22Rv1 (cell line): ENCODE measurements around the gene IQCH.
"Not testable (repeated sequence)": the region's sequence is repeated elsewhere in the genome, so short reads cannot be mapped to it uniquely, and the experiment has no call there.

Experiments used
- H3K27ac ChIP-seq: fragments of 450-650 bp; 2 replicates; pipeline ENCODE4 v1.5.1; 2017
- CTCF ChIP-seq: fragments of 450-650 bp; IDR thresholded peaks from 2 replicates; pipeline ENCODE4 v1.5.1; 2017; ENCODE audit warnings: mild to moderate bottlenecking
- ZFX ChIP-seq: fragments of 450-650 bp; IDR thresholded peaks from 2 replicates; pipeline ENCODE4 v1.6.1; 2017; ENCODE audit warnings: antibody characterized with exemption, borderline replicate concordance

IQCH gene

GRCh38 chr15:67244971-67245478, 9.6 kb upstream of the IQCH start:
- TF ChIP-seq CTCF, result no peak
- TF ChIP-seq ZFX, result no peak
- no peak overlapping the region for H3K27ac ChIP-seq

GRCh38 chr15:67246606-67247005, 8.0 kb upstream of the IQCH start:
- H3K27ac ChIP-seq, result not testable (repeated sequence)

GRCh38 chr15:67248011-67248505, 6.5 kb upstream of the IQCH start:
- H3K27ac ChIP-seq, result no peak overlapping the region

GRCh38 chr15:67249830-67250229, 4.8 kb upstream of the IQCH start:
- no peak for TF ChIP-seq CTCF
- TF ChIP-seq ZFX, result no peak
- H3K27ac ChIP-seq, result no peak overlapping the region

More at GRCh38 chr15:67248011-67248505, 6.5 kb upstream of the IQCH start:
- TF ChIP-seq CTCF, result no peak
- TF ChIP-seq ZFX, result no peak

- TF ChIP-seq CTCF, result no peak
- TF ChIP-seq ZFX, result no peak
Observed at GRCh38 chr15:67251318-67251717, 3.3 kb upstream of the IQCH start.

GRCh38 chr15:67253101-67253500, 1.5 kb upstream of the IQCH start:
- no peak for TF ChIP-seq CTCF
- no peak for TF ChIP-seq ZFX
- H3K27ac ChIP-seq, result peak overlapping the region; percentile 89

More at GRCh38 chr15:67251318-67251717, 3.3 kb upstream of the IQCH start:
- no peak overlapping the region for H3K27ac ChIP-seq

GRCh38 chr15:67253549-67254237, 893 bp upstream of the IQCH start:
- peak overlapping the region; percentile 89 for H3K27ac ChIP-seq

More at GRCh38 chr15:67253549-67254237, 893 bp upstream of the IQCH start:
- TF ChIP-seq ZFX (no peak), CTCF (no peak)
